Measurements from ENCODE around the gene OPN1MW3. TPM values are rescaled to one million over a fixed set of nuclear protein-coding genes. Genes with fewer than 3 reads are reported as not detected.
"Not testable (repeated sequence)": the region's sequence is repeated elsewhere in the genome, so short reads cannot be mapped to it uniquely, and the experiment has no call there.

OPN1MW3 gene
- not detected for polyA plus RNA-seq (2012; ENCODE audit: insufficient read depth, insufficient read length)

DNA sequence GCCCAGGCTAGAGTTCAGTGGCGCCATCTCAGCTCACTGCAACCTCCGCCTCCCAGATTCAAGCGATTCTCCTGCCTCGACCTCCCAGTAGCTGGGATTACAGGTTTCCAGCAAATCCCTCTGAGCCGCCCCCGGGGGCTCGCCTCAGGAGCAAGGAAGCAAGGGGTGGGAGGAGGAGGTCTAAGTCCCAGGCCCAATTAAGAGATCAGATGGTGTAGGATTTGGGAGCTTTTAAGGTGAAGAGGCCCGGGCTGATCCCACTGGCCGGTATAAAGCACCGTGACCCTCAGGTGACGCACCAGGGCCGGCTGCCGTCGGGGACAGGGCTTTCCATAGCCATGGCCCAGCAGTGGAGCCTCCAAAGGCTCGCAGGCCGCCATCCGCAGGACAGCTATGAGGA lies at the start of gene OPN1MW3:
Gene OPN1MW3, plus strand, starts transcription at position 301 of the 400 bp plus-strand sequence. Its CDS starts 38 bp downstream, at position 339.
- DNase-seq (ENCODE audit: low read depth, low spot score); H3K4me3 ChIP-seq (ENCODE audit: low read length): not testable (repeated sequence)

DNA sequence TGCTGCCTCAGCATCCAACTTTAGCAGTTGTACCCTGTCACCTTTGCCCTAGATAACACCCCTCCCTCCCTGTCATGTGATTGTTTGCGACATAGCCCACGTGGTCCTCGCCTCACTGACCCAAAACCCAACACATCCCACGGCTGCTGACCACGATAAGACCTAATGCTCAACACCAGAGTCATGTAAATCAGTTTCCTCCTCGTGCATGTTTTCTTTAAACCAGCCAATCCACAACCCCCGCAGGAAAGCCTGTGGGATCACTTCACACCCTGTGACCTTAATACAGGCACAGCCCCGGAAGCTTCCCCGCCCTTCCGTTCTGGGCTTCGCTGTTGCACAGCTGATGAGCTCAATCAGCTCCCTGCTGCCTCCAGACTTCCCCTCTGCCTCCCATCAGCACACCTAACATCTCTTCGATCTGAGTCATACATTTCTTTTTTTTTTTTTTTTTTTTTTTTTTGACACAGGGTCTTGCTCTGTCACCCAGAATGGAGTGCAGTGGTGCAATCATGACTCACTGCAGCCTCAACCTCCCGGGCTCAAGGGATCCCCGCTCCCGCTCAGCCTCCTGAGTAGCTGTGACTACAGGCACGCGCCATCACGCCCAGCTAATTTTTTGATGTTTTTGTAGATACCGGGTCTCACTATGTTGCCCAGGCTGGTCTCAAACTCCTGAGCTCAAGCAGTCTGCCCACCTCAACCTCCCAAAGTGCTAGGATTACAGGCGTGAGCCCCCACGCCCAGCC lies 47.5 kb upstream of the OPN1MW3 start:
- DNase-seq (ENCODE audit: low read depth, low spot score); H3K4me3 ChIP-seq (ENCODE audit: low read length): not testable (repeated sequence)

DNA sequence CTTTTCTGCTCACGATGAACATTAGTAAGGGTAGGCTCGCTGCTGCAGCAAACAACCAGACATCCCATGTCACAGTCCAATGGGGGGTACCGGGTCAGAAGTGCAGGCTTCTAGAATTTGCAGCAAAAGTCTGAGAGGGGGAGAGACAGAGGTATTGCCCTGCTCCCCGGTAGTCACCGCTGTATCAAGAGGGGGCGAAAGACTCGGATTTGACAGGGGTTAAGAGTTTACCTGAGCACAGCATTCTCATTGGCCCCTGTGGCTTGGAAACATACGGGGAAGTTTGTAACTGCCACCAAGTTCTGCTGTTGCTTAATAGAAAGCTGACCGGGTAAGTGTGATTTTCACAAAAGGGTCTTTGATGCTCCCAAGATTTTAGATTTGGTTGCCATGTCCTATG lies 46.3 kb upstream of the OPN1MW3 start:
- H3K4me3 ChIP-seq (ENCODE audit: low read length); DNase-seq (ENCODE audit: low read depth, low spot score): not testable (repeated sequence)

DNA sequence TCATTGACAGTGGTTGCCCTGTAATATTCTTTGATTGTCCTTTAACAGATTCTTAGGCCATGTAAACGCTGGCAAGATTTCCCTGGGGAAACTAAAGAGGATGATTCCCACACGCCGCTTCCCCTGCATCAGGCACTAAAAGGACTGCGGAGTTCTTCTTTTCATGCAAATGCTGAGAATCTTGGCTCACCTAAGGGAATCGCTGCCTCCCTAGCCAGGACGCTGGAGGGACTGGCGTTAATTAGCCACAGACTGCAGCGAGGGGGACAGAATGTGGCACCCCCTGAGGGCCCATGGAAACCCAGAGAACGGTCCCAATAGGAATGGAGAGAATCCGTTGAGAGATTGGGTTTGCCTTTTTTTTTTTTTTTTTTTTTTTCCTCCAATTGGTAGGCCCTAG lies 45.9 kb upstream of the OPN1MW3 start:
- not testable (repeated sequence) for DNase-seq (ENCODE audit: low read depth, low spot score); H3K4me3 ChIP-seq (ENCODE audit: low read length)

DNA sequence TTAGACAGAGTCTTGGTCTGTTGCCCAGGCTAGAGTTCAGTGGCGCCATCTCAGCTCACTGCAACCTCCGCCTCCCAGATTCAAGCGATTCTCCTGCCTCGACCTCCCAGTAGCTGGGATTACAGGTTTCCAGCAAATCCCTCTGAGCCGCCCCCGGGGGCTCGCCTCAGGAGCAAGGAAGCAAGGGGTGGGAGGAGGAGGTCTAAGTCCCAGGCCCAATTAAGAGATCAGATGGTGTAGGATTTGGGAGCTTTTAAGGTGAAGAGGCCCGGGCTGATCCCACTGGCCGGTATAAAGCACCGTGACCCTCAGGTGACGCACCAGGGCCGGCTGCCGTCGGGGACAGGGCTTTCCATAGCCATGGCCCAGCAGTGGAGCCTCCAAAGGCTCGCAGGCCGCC lies 37.9 kb upstream of the OPN1MW3 start, which contains the start of gene OPN1MW2:
Gene OPN1MW2, plus strand, starts transcription at position 301 of the 400 bp plus-strand sequence. Its CDS starts 60 bp downstream, at position 361.
- not testable (repeated sequence) for DNase-seq (ENCODE audit: low read depth, low spot score); H3K4me3 ChIP-seq (ENCODE audit: low read length)

DNA sequence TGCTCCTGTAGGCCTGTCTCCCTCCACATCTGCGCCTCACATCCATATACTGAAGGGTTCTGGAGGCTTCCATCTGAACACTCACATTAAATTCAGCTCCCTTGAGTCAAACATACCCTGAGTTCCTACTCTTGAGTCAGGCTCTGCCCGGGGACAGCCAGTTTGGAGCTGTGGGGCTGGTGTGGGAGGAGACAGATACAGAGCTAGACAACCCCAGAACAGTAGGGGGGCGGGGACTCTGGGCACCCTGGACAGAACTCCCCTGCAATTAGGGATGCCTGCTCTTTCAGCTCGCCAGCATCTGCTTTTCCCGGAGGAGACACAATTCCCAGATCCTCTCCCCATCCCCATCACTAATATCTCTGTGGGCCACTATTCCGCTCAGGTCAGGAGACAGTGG lies 32.1 kb upstream of the OPN1MW3 start:
- DNase-seq (ENCODE audit: low read depth, low spot score); H3K4me3 ChIP-seq (ENCODE audit: low read length): not testable (repeated sequence)

DNA sequence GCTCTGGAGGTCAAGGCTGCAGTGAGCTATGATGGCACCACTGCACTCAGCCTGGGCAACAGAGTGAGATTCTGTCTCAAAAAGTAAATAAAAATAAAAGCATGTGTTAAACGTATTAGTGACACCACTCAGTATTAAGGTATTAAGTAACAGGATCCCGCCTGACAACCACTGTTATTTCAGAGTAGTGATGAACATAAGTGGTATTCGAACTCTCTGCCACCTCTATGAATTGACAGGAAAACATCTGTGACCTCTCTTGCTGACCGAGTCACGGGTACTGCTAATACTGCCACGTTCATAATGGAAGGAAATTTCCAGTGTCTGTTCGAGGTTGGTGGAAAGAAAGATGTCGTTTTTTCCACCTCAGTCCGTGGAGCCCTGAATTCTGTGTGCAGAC lies 30.7 kb upstream of the OPN1MW3 start:
- DNase-seq (ENCODE audit: low read depth, low spot score); H3K4me3 ChIP-seq (ENCODE audit: low read length): not testable (repeated sequence)

DNA sequence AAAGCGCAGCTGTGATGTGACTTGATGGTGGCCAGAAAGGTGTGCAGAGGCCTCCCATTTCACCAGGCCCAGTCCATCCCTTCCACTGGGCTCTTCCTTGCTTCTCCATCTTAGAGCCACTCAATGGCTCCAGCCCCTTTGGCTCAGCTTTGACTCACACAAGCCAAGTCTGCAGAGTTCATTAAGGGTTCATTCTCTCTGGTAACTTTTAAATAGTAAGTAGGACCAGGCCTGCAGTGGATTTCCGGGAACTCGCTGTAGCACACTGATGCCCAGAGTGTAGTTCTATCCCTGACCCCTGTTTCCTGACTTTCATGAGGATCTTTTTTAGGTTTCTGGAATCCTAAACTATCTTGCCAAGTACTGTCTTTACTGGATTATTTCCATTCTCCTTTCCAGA lies 25.9 kb upstream of the OPN1MW3 start:
- H3K4me3 ChIP-seq (ENCODE audit: low read length); DNase-seq (ENCODE audit: low read depth, low spot score): not testable (repeated sequence)

DNA sequence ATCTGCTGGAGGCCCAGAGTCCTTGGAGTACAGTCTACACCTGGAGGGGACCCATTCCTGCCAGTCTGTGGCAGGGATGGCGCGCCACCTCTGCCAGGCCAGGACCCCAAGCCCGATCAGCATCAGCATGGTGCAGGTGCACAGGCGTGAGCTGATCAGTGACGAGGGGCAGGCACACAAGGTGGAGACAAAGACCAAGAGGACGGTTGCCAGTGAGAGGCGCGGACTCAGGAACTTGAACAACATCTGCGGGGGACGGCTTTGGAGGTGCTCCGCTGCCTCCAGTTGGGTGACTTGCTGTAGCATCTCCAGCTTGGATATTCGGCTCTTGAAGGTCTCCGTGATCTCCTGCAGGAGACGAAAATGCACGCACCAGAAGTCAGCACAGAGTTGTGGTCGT lies 23.8 kb upstream of the OPN1MW3 start:
- not testable (repeated sequence) for H3K4me3 ChIP-seq (ENCODE audit: low read length); DNase-seq (ENCODE audit: low read depth, low spot score)

DNA sequence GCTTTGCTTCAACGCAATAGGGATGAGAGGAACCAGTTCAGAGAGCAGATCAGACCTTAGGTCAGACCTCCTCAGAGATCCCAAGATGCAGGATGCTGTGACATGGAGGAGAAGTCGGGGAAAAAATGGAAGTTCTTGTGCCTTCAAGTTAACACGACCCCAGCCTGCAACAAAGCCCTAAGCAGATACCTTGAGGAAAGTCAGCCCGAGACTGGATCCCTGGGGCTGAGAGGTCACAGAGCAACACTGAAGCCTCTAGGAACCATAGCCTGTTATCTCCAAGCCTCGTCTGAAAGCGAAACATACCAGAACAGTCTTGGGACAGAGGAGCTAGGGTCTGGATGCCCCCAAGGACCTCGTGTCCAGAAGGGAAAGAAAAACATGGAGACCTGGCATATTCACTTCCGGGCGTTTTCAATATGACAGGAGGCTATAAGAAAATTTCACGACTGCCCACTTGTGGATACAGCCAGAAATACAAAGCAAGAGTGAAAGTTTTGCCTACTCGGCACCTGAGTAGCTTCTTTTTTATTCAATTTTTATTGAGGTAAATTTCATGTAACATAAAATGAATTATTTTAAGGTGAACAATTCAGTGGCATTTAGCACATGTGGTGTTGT lies 18.3 kb upstream of the OPN1MW3 start:
- DNase-seq (ENCODE audit: low read depth, low spot score); H3K4me3 ChIP-seq (ENCODE audit: low read length): not testable (repeated sequence)

DNA sequence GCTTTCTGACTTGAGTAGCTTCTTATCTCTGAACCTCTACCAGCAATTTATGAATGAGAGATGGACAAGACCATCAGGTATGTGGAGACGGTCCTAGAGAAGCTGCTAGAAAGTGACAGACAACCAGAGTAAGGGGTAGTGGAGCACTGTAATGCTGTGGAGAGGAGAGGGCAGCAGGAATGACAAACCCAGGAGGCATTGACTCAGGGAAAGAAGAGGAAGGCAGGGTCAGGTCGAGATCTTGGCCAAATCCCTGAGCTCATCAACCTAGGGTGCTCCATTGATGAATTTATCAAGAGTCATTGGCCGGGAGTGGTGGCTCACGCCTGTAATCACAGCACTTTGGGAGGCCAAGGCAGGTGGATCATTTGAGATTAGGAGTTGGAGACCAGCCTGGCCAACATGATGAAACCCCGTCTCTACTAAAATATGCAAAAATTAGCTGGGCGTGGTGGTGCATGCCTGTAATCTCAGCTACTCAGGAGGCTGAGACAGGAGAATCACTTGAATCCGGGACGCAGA lies 17.3 kb upstream of the OPN1MW3 start:
- DNase-seq (ENCODE audit: low read depth, low spot score); H3K4me3 ChIP-seq (ENCODE audit: low read length): not testable (repeated sequence)

DNA sequence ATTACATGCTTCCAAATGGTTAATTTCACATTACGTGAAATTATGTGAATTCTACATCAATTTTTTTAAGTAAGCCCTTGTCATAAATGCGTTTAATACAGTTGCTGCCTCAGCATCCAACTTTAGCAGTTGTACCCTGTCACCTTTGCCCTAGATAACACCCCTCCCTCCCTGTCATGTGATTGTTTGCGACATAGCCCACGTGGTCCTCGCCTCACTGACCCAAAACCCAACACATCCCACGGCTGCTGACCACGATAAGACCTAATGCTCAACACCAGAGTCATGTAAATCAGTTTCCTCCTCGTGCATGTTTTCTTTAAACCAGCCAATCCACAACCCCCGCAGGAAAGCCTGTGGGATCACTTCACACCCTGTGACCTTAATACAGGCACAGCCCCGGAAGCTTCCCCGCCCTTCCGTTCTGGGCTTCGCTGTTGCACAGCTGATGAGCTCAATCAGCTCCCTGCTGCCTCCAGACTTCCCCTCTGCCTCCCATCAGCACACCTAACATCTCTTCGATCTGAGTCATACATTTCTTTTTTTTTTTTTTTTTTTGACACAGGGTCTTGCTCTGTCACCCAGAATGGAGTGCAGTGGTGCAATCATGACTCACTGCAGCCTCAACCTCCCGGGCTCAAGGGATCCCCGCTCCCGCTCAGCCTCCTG lies 9.9 kb upstream of the OPN1MW3 start:
- not testable (repeated sequence) for DNase-seq (ENCODE audit: low read depth, low spot score); H3K4me3 ChIP-seq (ENCODE audit: low read length)

DNA sequence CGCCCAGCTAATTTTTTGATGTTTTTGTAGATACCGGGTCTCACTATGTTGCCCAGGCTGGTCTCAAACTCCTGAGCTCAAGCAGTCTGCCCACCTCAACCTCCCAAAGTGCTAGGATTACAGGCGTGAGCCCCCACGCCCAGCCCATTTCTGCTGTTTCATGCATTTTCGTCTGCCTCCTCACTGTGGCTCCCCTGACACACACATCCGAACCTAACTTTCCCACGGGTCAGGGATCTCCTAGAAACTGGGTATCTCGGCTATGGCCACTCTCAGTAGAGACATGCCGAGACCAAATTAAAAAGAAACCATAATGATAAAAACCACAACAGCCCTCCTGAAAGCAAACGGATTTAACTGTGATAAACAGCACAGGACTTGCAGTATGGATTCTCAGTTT lies 9.3 kb upstream of the OPN1MW3 start:
- not testable (repeated sequence) for DNase-seq (ENCODE audit: low read depth, low spot score); H3K4me3 ChIP-seq (ENCODE audit: low read length)

DNA sequence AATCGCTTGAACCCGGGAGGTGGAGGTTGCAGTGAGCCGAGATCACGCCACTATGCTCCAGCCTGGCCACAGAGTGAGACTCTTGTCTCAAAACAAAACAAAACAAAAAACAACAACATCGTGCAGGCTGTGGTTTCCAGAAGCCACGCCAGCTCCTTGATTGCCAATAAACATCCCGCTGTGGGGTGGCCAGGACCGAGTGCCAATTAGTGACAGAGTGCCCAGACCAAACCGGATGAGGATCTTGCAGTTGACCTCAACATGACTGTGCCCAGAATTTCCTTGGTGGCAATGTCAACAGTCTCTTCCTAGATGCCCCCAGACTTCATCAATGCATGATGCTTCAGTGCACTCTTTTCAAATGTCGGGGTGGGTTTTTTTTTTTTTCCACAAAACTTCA lies 1.3 kb downstream of the OPN1MW3 start:
- DNase-seq (ENCODE audit: low read depth, low spot score); H3K4me3 ChIP-seq (ENCODE audit: low read length): not testable (repeated sequence)

DNA sequence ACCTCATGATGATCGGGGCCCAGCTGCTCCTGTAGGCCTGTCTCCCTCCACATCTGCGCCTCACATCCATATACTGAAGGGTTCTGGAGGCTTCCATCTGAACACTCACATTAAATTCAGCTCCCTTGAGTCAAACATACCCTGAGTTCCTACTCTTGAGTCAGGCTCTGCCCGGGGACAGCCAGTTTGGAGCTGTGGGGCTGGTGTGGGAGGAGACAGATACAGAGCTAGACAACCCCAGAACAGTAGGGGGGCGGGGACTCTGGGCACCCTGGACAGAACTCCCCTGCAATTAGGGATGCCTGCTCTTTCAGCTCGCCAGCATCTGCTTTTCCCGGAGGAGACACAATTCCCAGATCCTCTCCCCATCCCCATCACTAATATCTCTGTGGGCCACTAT lies 5.7 kb downstream of the OPN1MW3 start:
- not testable (repeated sequence) for DNase-seq (ENCODE audit: low read depth, low spot score); H3K4me3 ChIP-seq (ENCODE audit: low read length)

DNA sequence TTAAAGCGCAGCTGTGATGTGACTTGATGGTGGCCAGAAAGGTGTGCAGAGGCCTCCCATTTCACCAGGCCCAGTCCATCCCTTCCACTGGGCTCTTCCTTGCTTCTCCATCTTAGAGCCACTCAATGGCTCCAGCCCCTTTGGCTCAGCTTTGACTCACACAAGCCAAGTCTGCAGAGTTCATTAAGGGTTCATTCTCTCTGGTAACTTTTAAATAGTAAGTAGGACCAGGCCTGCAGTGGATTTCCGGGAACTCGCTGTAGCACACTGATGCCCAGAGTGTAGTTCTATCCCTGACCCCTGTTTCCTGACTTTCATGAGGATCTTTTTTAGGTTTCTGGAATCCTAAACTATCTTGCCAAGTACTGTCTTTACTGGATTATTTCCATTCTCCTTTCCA lies 11.9 kb downstream of the OPN1MW3 start:
- not testable (repeated sequence) for DNase-seq (ENCODE audit: low read depth, low spot score); H3K4me3 ChIP-seq (ENCODE audit: low read length)

DNA sequence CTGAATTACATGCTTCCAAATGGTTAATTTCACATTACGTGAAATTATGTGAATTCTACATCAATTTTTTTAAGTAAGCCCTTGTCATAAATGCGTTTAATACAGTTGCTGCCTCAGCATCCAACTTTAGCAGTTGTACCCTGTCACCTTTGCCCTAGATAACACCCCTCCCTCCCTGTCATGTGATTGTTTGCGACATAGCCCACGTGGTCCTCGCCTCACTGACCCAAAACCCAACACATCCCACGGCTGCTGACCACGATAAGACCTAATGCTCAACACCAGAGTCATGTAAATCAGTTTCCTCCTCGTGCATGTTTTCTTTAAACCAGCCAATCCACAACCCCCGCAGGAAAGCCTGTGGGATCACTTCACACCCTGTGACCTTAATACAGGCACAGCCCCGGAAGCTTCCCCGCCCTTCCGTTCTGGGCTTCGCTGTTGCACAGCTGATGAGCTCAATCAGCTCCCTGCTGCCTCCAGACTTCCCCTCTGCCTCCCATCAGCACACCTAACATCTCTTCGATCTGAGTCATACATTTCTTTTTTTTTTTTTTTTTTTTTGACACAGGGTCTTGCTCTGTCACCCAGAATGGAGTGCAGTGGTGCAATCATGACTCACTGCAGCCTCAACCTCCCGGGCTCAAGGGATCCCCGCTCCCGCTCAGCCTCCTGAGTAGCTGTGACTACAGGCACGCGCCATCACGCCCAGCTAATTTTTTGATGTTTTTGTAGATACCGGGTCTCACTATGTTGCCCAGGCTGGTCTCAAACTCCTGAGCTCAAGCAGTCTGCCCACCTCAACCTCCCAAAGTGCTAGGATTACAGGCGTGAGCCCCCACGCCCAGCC lies 27.3 kb downstream of the OPN1MW3 start:
- not testable (repeated sequence) for DNase-seq (ENCODE audit: low read depth, low spot score); H3K4me3 ChIP-seq (ENCODE audit: low read length)

DNA sequence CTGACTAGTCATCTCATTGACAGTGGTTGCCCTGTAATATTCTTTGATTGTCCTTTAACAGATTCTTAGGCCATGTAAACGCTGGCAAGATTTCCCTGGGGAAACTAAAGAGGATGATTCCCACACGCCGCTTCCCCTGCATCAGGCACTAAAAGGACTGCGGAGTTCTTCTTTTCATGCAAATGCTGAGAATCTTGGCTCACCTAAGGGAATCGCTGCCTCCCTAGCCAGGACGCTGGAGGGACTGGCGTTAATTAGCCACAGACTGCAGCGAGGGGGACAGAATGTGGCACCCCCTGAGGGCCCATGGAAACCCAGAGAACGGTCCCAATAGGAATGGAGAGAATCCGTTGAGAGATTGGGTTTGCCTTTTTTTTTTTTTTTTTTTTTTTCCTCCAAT lies 29.0 kb downstream of the OPN1MW3 start:
- not testable (repeated sequence) for DNase-seq (ENCODE audit: low read depth, low spot score); H3K4me3 ChIP-seq (ENCODE audit: low read length)

Data from Jurkat, Clone E6-1 (cell line).